ENCODE measurements around the gene ANKRD55. TPM values are rescaled to one million over a fixed set of nuclear protein-coding genes. Genes with fewer than 3 reads are reported as not detected.
"Not testable (repeated sequence)": the region's sequence is repeated elsewhere in the genome, so short reads cannot be mapped to it uniquely, and the experiment has no call there.

ANKRD55 gene
- total RNA-seq, 1 donor from 2014 or later: not detected

DNA sequence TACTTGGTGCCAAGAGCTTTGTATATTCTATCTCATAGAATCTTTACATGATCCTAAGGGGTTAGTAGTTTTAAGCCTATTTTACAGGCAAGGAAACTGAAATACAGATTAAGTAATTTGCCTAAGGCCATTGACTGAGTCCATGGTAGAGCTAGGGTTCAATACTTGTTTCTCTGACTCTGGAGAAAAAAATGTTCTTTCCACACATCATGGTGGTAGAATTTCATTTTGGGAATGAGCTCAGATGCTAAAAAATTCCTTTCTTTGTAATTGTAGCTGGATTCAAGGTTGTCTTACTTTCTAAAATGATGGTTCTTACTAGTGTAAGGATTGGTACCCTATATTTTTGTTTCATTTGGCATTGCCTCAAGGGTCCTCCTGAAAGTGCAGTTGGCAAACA is 86.0 kb downstream of the ANKRD55 start:
- DNase-seq (ENCODE audit: low spot score): no peak

DNA sequence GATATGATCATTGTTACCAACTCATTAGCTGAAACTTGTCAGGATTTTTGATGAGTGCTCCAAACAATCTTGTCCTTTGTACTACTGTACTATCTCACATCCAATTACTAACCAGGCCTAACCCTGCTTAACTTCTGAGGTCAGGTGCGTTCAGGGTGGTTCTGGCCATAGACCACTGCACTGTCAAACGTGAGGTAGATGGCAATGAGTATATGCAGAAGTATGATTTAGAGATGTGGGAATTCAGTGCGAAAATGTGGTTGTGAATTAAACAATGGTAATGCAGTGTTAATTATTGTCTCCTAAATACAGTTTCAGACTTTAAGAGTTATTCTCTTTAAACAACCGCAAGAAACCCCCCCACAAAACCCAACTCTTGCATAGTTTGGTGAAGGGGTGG is 86.5 kb downstream of the ANKRD55 start:
- DNase-seq (ENCODE audit: low spot score): no peak

DNA sequence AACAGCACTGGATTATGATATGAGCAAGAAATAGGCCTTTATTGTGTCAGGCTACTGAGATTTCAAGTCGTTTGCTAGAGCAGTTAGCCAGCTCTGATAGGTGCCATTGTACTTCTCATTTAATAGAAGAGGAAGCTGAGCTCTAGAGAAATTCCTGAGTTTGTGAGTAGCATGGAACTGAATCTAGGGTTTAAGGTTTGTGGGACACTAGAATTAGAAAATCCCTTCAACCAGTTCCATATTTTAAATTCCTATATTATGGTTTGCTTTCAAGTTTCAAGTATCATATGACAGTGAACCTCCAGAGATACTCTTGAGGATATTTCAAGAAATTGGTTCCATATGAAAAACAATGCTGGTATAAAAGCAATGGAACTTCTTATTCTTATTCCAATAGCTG is 87.6 kb downstream of the ANKRD55 start:
- no peak for DNase-seq (ENCODE audit: low spot score)

DNA sequence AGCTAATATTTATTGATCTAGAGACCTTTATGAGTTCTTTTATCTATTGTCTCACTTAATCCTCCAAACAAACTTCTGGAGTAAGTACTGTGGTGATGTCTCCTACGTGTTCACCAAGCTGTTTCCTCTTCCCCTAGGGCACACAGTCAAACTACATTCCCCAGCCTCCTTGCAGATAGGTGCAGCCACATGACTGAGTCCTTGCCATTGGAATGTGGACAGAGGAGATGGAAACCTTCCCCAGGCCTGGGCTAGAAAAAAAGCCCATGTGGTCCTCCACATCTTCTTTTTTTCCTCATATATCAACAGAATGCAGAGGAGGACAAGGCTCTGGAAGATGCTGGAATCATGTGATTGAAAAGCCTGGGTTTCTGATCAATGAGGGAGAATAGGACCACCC is 88.0 kb downstream of the ANKRD55 start:
- no peak for DNase-seq (ENCODE audit: low spot score)

DNA sequence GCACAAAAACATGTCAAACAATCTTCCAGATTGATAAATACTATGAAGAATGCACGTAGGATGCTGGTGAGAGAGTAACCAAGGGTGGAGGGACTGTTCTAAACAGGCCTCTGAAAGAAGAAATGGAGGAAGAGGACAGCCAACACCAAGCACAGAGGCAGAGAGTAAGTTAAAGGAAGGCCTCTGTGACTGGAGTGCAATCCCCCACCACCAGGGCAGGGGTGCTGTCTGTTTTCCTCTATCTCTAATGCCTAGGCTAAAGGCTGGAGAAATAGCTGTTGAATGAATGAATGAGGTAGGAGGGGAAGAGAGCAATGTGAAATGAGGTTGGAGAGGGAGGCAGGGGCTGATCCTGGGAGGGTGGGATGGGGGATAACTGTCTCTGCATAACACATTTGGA is 88.9 kb downstream of the ANKRD55 start:
- no peak for DNase-seq (ENCODE audit: low spot score)

DNA sequence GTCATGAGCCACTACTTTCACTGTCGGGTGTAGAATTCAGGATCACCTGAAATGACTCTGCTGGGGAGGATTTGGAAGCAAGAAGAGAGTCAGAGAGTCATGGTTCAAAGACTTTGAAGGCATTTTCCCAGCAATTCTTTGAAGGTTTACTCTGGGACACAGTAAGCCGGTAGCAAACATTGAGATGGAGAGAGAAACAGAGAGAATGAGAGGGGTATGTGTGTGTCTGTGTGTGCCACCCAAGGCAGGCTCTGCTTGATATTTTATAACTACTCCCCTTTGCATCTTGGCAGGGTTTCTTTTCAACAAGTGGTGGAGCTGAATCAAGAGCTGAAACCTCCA is 89.8 kb downstream of the ANKRD55 start:
- DNase-seq (ENCODE audit: low spot score): no peak

DNA sequence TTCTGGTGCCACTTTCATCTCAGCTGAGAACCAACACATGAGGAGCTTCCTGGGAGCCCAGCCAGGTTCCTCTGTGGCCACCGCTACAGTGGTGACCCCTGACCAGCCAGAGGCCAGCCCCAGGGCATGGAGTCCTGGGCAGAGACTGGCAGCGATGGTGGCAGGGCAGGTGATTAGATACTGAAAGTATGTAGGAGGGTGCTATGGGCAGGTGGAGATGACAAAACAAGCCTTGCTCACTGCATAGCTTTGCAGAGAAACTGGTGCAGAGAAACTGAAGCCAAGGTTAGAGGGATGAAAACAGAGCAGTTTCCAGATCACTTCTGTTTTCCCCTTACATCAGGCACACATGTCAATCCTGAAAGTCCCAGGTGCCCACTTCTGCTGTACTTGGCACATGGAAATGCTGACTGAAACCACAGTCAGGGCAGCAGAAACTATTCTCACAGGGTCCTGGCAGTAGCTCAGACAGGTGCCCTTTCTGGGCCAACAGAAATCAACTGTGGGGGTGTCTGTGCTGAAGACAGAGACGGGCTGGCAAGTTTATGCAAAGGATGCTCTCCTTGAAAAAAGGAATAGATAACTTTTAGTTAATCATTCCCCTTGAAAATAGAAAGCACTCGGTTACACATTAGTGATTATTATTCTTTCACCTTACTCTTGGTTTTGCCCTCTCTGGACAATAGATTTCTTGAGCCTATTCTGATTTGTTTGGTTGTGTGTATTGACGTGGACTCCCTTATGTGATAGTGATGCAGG is 90.3 kb downstream of the ANKRD55 start:
- DNase-seq (ENCODE audit: low spot score): no peak

DNA sequence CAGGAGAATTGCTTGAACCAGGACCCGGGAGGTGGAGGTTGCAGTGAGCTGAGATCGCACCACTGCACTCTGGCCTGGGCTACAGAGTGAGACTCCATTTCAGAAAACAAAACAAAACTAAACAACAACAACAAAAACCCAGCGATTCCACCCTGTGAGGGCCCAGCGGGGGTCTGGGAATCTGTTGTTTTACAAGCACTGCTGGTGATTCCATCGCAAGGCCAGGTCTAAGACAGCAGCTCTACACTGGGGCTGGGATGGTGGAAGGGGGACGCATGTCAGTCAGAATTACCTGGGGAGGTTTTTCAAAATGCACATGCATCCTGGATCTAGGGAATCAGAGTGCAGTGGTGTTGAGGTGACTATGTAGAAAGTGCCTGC is 90.9 kb downstream of the ANKRD55 start:
- DNase-seq (ENCODE audit: low spot score): no peak

DNA sequence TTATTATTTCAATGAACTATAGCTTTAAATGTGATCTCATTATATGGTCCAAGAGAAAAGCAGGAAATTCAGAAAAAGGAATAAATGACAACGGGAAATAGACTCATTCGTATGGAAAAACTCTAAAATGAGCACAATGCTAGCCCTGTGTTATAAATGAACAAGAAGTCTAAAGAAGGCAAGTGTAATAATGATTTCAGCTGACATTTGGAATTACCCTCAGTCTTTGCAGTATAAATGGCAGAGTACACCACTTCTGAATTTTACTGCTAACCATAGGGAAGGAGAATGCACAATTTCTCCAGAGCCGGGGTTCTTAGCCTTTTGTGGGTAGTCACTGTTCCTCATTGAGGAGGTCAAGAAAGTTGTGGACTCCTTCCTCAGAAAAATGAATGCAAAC is 93.1 kb downstream of the ANKRD55 start:
- no peak for DNase-seq (ENCODE audit: low spot score)

DNA sequence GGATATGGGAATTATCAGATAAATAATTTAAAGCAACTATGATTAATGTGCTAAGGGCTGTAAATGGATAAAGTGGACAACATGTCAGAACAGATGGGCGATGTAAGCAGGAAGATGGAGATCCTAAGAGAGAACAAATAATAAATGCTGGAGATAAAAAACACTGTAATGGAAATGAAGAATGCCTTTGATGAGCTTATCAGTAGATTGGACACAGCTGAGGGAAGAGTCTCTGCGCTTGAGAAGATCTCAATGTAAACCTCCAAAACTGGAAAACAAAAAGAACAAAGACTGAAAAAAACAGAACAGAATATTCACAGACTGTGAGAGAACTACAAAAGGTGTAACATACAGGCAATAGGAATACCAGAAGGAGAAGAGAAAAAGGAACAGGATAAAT is 102.5 kb downstream of the ANKRD55 start:
- DNase-seq (ENCODE audit: low spot score): no peak

DNA sequence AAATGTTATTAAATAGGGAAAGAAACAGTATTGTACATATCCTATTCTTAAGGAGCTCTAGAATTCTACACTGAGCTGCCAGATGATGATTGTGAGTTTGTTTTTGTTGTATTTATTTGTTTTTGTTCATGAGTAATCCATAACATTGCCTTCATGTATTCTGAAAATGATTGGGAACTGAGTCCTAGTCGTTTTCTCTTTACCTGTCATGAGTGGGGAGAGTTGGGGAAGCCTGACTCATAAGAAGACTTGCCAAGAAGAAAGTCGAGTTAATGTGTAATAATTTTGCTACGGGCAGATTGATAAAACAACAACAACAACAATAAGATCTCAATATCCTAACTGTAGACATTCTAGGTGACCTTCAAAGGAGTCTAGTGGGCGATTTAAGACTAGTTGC is 103.8 kb downstream of the ANKRD55 start:
- no peak for DNase-seq (ENCODE audit: low spot score)

DNA sequence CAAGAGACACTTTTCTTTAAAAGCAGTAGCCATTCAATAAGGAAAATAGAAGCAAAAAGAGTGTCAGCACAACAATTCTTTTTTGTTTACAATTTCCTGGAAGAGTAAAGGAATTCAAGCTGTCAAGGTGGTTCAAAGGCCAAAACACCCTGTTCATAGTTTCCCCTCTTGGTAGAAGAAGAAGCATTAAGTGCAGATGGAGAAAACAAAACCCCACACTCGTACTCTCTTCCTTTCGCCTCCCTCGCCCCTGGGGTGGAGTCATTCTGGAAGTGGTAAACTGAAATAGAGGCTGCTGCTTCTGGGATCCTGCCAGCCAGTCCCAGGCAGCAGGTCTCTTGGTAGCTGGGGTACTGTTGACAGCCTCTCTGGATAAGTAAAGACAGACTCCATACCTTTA is 105.0 kb downstream of the ANKRD55 start:
- DNase-seq (ENCODE audit: low spot score): no peak

DNA sequence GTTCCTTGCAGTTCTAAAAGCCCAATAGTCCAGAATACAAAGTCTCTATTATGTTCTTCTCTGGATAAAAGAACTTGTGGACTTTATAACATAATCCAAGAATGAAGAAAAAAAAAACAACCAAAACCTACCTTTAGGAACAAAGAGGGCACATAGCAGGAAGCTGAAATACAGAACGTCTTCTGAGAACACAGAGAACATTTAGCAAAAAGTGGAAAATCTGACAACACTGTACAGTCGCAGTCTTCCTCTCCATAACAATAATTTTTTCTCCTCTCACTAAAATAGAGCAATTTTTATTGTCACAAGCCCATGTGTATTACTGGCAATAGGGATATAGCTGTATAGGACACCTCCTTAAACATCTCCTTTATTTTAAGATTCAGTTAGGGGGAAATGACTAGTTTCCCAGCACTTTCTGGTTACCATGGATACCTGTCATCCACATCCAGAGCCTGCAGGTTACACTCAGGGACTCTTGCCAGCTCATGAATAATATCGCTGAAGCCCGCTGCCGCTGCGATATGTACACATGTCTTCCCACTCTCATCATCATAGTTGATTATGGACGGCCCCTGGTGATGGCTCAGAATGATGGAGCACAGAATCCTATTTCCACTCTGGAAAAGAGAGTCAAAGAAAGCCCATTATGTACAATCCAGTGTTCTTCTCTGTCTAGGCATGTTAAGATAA is 106.5 kb downstream of the ANKRD55 start:
- DNase-seq (ENCODE audit: low spot score): no peak

DNA sequence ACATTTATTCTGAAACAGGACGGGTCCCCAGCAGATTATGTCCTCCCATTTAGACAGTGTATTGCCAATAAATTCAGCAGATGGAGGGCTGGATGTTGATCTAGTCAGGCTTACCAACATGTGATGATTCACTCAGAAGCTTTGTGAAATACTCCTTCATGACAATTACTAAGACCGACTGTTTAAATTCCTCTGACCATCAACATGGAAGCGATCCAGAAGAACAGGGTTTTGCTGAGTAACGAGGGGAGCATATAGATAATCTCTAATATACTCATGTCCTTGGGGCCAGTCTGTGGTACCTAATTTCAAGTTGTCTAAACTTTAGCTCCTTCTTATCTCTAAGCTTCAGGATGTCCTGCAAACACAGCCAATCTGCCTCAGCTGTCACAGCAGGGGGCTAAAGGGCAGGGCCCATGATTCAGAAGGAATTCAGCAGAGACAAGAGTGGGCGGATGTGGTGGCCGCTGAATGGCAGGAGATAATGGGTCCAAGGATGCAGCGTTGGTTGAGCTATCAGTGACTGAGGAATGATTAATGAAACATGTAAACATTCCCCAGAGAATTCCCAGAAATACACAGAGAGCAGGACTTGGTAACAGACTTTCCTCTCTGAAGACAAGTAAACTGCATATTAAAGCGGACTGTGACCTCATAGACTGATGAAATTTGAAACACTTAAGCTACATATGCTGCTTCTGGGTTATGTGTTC is 109.4 kb downstream of the ANKRD55 start:
- no peak for DNase-seq (ENCODE audit: low spot score)

DNA sequence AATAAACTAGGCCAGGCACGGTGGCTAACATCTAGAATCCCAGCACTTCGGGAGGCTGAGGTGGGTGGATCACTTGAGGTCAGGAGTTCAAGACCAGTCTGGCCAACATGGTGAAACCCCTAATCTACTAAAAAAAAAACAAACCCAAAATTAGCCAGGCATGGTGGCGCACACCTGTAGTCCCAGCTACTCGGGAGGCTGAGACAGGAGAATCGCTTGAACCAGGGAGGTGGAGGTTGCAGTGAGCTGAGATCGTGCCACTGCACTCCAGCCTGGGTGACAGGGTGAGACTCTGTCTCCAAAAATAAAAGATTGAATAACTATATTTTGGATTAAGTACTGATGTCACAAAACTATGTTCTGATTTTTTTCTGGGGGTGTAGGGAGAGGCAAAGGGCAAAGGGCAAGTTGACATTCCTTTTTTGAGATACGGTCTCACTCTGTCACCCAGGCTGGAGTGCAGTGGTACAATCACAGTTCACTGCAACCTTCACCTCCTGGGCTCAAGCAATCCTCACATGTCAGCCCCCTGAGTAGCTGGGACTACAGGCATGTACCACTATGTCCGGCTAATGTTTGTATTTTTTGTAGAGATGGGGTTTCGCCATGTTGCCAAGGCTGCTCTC is 110.7 kb downstream of the ANKRD55 start:
- DNase-seq (ENCODE audit: low spot score): not testable (repeated sequence)

DNA sequence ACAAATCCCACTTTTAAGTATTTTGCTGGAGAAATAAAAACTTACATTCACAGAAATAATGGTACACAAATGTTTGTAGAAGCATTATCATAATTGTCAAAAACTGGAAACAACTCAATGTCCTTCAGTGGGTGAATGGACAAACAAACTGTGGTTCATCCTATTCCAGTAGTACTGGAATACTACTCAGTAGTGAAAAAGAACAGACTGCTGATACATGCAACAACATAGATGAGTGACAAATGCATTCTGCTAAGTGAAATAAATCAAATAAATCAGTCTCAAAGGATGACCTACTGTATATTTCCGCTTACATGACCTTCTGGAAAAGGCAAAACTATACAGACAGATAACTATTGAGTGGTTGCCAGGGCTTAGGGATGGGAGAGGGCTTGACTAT is 114.1 kb downstream of the ANKRD55 start:
- DNase-seq (ENCODE audit: low spot score): no peak

DNA sequence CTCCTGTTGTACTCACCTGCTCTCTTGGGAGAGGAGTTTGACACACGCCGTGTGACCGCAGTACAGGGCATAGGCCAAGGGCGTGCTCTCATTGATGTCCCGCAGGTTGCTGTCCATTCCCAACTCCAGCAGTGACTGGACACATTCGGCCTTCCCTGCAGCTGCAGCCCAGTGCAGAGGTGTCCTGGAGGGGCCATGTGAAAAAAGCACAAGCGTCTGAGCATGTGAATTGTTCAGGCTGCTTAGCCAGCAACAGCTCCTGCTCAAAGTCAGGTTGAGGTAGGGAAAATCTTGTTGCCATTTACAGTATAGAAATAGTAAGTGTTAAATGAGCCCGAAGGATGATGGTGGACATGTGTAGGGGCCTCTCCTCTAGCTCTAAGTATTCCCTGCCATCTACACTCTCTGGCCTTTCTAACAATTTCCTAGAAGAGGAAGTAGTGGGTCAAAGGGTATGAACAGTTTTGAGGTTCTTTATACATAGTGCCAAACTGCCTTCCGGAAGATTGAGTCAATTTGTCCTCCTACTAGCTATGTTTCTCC is 116.5 kb downstream of the ANKRD55 start:
- DNase-seq (ENCODE audit: low spot score): no peak

DNA sequence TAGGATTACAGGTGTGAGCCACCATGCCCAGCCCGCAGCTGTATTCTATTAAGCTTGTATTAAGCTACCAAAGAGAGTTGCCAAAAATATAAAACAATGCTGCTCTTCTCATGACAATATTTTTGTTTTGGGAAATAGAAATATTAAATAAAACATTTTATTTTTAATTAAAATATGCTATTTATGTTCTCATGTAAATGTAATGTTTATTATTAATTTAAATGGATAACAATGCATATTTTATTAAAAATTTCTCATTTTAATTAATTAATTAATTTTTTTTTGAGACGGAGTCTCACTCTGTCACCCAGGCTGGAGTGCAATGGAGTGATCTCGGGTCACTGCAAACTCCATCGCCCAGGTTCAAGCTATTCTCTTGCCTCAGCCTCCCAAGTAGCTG is 117.5 kb downstream of the ANKRD55 start:
- no peak for DNase-seq (ENCODE audit: low spot score)

DNA sequence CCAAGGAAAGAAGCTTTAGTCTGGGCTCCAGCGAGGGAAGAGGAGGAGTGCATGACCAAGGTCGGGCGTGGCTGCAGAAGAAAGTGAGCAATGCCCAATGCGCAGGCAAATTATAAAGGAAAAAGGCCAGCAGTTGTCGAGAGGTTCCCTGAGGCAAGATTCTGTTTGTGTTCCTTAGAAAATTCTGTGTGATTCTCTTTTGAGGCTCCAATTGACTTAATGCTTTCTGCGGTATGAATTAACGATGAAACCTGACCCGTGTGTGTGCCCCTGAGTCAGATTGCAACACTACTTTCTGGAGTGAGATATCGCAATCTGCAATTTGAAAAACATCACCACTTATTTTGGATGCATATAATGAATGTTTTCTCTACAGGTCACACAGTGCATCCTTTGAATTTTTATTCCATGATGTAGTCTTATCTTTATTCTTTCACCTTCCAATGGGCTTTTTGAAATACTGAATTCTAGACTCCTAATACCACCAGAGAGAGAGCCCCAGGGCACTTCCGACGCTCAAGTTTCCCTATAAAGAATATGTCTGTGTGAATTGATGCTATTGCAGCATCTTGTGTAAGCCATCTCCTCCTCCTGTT is 120.5 kb downstream of the ANKRD55 start:
- DNase-seq (ENCODE audit: low spot score): no peak

DNA sequence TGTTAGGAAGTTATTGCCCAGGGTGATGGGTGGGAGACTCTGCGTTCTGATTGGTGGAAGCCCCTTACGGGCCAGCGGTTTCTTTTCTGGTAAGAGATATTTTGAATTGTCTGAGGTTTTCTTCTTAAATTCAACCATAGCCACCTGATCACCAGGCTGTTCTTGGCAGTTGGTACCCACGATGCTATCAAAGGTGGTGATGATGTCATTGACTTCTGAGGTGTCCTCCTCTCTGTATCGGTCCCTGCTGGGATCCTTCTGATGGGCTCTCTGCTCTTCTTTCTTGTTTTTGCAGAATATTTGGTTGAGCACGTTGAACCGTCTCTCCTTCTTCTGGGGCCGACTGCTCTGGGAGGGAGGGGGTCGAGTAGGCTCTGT is 121.7 kb downstream of the ANKRD55 start:
- DNase-seq (ENCODE audit: low spot score): no peak

DNA sequence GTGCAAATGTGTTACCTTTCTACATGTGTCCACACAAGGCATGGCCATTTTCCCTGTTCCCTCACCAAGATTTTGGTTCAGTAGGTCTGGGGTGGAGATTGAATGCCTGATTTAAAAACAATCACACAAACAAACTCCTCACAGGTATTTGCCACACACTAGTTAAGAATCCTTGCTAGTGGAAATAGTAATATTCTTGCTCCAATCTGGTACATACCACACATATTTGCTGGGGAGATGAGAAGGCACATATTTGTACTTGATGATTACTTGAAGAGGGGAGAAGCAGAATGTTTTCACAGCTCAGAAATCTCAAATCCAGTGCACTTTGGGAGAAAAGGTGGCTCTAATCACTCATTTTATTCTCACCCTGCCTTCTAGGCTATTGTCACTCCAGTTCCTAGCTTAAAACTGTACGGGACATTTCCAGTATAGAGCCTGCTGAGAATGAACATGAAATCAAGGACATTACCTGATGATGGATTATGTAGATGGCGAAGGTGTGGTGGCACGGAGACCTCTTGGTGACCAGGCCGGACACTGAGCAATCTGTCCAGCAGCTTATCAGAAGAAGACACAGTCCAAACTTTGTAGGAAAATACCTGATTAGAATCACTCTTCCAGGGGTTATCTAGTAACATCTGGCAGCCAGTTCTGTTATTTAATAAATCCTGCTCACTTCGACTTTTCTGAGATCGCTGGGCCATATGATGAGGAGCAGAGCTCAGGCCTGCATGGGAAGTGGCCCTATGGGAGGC is 122.3 kb downstream of the ANKRD55 start:
- DNase-seq (ENCODE audit: low spot score): no peak

Measured in mesenteric fat pad (tissue), 1 donor.